HG03025 (cell line): Measurements from ENCODE around the gene MYH9.

Experiments
- ATAC-seq: cut with Tn5 transposase; IDR thresholded peaks from one replicate; pipeline ENCODE4 v1.9.1; 2021; ENCODE audit warnings: mild to moderate bottlenecking, moderate library complexity; ENCODE audit not compliant: unreplicated experiment, low FRiP score

MYH9 gene

DNA sequence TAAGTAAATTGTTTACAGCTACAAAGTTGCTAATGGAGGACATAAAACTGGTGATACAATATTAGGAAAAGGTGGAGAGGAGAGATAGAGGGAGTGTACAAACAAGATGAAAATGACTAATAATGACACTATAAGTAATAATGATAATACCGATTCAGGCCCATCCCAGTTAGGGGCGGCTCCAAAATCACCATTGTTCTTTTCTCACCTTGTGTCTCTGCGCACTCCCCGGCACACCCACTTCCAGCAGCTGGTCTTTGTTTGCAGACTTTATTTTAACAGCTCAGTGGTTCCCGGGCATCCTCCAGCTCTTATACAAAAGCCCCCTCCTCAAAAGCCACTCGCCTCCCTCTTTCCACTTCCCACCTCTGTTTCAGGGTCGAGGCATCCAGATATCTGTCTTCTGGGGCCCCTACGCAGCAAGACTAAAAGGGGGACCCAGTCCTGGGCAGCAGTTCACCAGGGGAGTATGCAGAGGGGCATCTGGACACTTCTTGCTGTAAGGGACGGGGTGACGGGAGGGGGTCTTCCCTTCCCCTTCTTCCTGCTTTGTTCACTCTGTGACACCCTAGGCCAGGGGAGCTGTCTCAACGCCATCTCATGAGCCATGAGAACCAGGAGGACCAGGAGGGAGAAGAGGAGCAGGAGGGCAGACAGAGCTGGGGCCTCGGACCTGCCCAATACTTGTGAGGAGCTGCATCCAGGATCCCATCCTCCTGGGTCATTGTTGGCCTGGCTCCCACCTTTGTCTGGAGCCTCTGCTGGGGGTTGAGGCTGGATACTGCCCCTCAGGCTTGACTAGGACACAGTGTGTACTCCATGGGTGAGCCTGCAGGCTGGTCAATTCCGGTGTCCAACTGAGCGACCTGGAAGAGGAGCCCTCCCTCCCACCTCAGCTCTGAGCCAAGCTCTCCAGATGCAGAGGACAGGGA lies 151.1 kb downstream of the MYH9 start:
- no peak for ATAC-seq

DNA sequence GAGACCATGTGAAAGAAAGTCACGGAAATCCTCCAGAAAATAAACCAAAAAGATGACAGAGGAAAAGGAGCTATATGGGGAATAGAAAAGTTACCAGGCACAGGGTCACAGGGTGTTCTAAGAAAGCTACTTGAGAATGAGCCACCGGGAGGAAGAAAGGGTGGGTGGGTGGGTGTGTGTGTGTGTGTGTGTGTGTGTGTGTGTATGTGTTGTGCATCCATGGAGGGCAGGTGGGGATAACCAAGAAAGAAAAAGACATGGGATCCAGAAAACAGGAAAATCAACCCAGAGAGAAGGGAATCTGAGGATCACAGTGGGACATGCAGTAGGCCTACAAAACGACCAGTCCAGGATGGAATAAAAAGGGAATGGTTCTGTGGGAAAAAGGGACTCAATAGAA lies 152.2 kb downstream of the MYH9 start:
- no peak for ATAC-seq

DNA sequence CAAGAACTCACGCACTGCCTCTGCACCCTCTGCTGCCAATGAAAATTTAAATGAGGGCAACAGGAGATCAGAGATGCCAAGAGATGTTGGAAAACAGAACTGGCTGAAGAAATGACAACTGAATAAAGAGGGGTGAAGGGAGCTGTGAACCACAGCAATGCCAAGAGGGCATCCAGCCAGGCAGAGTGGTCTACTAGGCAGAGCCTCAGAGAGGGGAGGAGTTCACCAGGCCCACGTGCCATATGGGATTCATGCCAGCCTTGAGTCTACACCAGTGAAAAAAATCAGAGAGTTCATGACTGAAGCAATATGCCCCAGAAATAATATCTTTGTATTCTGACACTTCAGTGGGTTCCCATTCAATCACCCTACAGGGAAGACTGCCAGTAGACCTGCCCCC lies 152.8 kb downstream of the MYH9 start:
- ATAC-seq: no peak

DNA sequence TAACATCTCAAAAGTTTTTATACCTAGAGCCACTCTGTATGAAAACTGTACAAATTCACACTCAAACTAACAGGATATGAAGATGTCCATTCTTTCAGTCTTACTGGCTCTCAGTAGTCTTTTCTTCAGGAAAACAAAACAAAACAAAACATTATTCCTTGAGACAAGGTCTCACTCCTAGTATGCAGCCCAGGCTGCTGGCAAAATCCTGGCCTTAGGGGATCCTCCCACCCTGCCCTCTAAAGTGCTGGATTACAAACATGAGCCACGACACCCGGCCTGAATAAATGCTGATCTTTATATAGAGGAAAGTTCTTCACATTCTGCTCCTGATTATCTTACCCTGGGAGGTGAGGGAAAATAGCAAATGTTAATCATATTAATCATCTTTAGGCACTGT lies 153.6 kb downstream of the MYH9 start:
- ATAC-seq: no peak

DNA sequence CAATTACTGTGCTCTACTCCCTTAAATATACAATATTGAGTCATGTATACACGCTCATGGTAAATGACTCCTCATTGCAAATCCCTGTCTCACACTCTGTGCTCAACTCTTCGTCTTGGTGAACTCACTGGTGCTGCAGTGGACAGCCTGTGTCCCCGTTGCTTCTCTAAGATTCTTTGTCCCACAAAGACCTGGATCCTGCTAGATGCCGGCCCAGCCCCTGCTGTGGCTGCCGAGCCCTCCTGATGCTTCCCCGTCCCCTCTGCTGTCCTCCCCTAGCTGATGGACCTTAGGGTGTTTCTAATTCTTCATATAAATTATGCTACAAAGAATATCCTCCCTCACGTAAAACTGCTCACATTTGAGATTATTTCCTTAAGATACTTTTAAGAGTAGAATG lies 154.0 kb downstream of the MYH9 start:
- ATAC-seq: no peak

DNA sequence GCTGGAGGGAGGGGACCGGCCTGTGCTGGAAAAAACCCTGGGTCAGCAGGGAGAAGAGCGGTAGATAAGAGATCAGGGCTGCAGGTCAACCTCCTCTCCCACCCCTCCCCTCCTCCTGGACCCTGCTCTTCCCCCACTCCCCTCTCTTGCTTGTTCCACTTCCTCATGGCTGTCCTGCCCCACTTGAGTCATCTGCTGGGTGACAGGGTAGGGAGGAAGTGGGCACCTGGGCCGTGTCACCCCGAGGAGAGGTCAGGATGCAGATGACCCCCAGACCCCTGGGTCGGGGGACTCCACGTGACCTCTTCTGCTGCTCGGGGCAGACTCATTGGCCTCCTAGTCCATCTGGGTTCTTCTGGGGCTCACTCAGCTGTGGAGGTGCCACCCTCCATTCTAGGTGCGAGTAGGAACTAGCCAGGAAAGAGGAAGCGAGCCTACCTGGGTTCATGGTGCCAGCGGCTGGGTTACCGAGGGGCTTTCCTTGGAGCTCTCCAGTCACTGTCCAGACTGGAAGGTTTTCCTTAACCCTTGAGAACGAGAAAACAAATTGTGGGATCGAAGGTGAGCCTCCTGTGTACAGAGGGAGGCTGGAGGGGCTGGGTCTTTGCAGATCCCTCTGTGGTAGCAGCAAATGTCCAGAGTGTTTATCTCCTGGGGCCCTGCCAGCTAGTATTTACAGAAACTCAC lies 154.9 kb downstream of the MYH9 start:
- no peak for ATAC-seq
